PFSK-1 (cell line): Measurements from ENCODE around the gene DNAH11.

Experiments
- FOXP2 ChIP-seq: optimal IDR thresholded peaks from 2 replicates; pipeline ENCODE3; 2011; ENCODE audit warnings: borderline replicate concordance, control low read depth, inconsistent platforms; ENCODE audit not compliant: insufficient read depth; ENCODE audit errors: extremely low read length, extremely low read depth
- POLR2AphosphoS5 ChIP-seq: IDR thresholded peaks from 2 replicates; pipeline ENCODE4 v1.6.1; 2012; ENCODE audit warnings: low read depth, mild to moderate bottlenecking, control low read depth, low read length, moderate library complexity
- REST ChIP-seq, 2 experiments: IDR thresholded peaks; 2 replicates each; pipeline versions ENCODE4 v1.6.1 to v1.8.0; 2011 to 2012; ENCODE audit warnings: low read depth in 2 of 2, low read length in 2 of 2, control low read depth in 1 of 2, inconsistent platforms in 1 of 2, mild to moderate bottlenecking in 1 of 2, moderate library complexity in 1 of 2; ENCODE audit not compliant: insufficient read depth in 1 of 2
- SIN3A ChIP-seq: IDR thresholded peaks from 2 replicates; pipeline ENCODE4 v1.6.1; 2012; ENCODE audit warnings: mild to moderate bottlenecking, low read length, moderate library complexity, borderline replicate concordance; ENCODE audit not compliant: insufficient read depth
- TAF1 ChIP-seq: IDR thresholded peaks from 2 replicates; pipeline ENCODE4 v1.6.1; 2012; ENCODE audit warnings: low read length, control low read depth, borderline replicate concordance; ENCODE audit not compliant: insufficient read depth

Gene DNAH11

GRCh38 chr7:21869785-21870402, 327.1 kb downstream of the DNAH11 start:
- no peak for TF ChIP-seq POLR2AphosphoS5
- TF ChIP-seq REST (IDR thresholded peaks at IDR 0.05; ENCODE audit: insufficient read depth in 1 of 2, low read depth in 2 of 2, low read length in 2 of 2), result no peak
- TF ChIP-seq FOXP2, result no peak
- TF ChIP-seq SIN3A, result no peak
- no peak for TF ChIP-seq TAF1

- TF ChIP-seq REST (IDR thresholded peaks at IDR 0.05; ENCODE audit: insufficient read depth in 1 of 2, low read depth in 2 of 2, low read length in 2 of 2) (no peak), SIN3A (no peak), TAF1 (no peak), POLR2AphosphoS5 (no peak), FOXP2 (no peak)
These were observed 340.2 kb downstream of the DNAH11 start for GRCh38 chr7:21883069-21883468.

GRCh38 chr7:21884496-21884895, 341.7 kb downstream of the DNAH11 start:
- TF ChIP-seq POLR2AphosphoS5 (no peak), SIN3A (no peak), REST (IDR thresholded peaks at IDR 0.05; ENCODE audit: insufficient read depth in 1 of 2, low read depth in 2 of 2, low read length in 2 of 2) (no peak), TAF1 (no peak), FOXP2 (no peak)

- TF ChIP-seq FOXP2 (no peak), SIN3A (no peak), REST (IDR thresholded peaks at IDR 0.05; ENCODE audit: insufficient read depth in 1 of 2, low read depth in 2 of 2, low read length in 2 of 2) (no peak), TAF1 (no peak), POLR2AphosphoS5 (no peak)
These were observed 343.6 kb downstream of the DNAH11 start for GRCh38 chr7:21886396-21886795.

GRCh38 chr7:21887353-21887752, 344.5 kb downstream of the DNAH11 start:
- TF ChIP-seq REST (IDR thresholded peaks at IDR 0.05; ENCODE audit: insufficient read depth in 1 of 2, low read depth in 2 of 2, low read length in 2 of 2) (no peak), FOXP2 (no peak), TAF1 (no peak), POLR2AphosphoS5 (no peak)
